Measurements from ENCODE around the gene MDFI. TPM values are rescaled to one million over a fixed set of nuclear protein-coding genes. Genes with fewer than 3 reads are reported as not detected.

The MDFI gene
- total RNA-seq, 1 donor from 2014 or later: 94.7 TPM

DNA sequence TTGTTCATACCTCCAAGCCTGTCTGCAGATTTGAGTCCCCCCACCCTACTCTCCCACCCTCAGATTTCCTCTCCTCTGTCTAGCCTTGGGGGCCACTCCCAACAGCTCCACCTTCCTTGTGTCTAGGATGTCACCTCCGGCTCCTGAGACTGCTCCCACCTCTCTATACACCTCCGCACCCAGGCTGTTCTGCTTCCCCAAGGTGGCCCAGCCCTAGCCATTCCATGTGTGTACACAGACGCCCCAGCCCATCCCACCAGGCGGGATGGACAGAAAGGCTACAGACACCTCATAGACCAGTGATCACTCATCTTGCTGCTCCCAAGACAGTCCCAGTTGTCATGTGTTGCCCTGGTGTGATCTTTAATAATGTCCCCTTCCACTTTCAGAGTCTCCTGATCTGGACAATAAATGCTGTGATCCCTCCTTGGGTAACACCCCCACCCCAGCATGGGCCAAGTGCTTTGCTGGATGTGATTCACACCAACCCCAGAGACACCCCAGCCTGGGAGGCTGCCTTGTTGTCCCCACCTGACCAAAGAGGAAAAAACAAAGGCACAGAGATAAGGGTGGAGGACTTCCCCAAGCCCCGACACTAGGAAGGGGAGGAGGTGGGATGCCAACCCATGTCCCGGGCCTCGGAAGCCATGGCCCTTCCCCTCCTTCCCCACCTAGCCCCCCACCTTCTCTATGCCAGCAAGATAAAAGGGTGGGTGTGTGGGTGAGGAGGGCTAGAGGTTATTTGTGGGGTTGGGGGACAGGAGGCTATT, 36.1 kb downstream of the MDFI start:
- intact Hi-C loops (cut with DNase I): no loop called here
- H3K4me1 ChIP-seq: no peaks in the 10 kb centered on the region
- no peak overlapping the region for H3K4me3 ChIP-seq
- DNase-seq (ENCODE audit: low spot score in 2 of 2): no peak
- TF ChIP-seq CTCF (IDR thresholded peaks at IDR 0.05): no peak
- no peaks in the 10 kb centered on the region for H3K36me3 ChIP-seq
- H3K9me3 ChIP-seq: no peaks in the 10 kb centered on the region
- no peak overlapping the region for H3K27ac ChIP-seq
- no peaks in the 10 kb centered on the region for H3K27me3 ChIP-seq

GRCh38 chr6:41675176-41675775, 37.0 kb downstream of the MDFI start:
- H3K9me3 ChIP-seq: no peaks in the 10 kb centered on the region
- H3K27me3 ChIP-seq: no peaks in the 10 kb centered on the region
- H3K36me3 ChIP-seq: no peaks in the 10 kb centered on the region
- no peaks in the 10 kb centered on the region for H3K4me1 ChIP-seq
- no peak overlapping the region for H3K4me3 ChIP-seq
- H3K27ac ChIP-seq: no peak overlapping the region
- intact Hi-C loops (cut with DNase I): no loop called here
- DNase-seq (ENCODE audit: low spot score in 2 of 2): no peak
- TF ChIP-seq CTCF (IDR thresholded peaks at IDR 0.05): no peak

DNA sequence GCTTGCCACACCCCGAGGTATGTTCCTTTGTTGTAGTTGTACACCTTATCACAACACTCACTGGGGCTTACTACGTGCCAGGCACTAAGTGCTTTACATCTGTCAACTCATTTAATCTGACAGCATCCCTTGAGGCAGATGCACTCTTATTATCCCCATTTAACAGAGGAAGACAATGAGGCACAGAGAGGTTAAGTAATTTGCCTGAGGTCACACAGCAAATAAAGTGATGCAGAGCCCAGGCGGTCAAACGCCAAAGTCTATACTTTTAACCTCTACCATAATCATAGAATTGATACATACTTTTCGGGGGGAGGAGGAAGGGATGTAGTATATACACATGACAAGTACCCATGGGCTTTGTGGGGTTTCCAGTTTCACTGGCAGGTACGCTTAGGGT, 37.7 kb downstream of the MDFI start:
- Histone ChIP-seq H3K9me3 (no peaks in the 10 kb centered on the region), H3K36me3 (no peaks in the 10 kb centered on the region), H3K27me3 (no peaks in the 10 kb centered on the region), H3K4me1 (no peaks in the 10 kb centered on the region), H3K27ac (no peak overlapping the region), H3K4me3 (no peak overlapping the region)
- no peak for TF ChIP-seq CTCF (IDR thresholded peaks at IDR 0.05)
- intact Hi-C loops (cut with DNase I): no loop called here
- no peak for DNase-seq (ENCODE audit: low spot score in 2 of 2)

GRCh38 chr6:41676431-41676830, 38.2 kb downstream of the MDFI start:
- DNase-seq (ENCODE audit: low spot score in 2 of 2): no peak
- intact Hi-C loops (cut with DNase I): no loop called here
- Histone ChIP-seq H3K27ac (no peak overlapping the region), H3K36me3 (no peaks in the 10 kb centered on the region), H3K9me3 (no peaks in the 10 kb centered on the region), H3K4me1 (no peaks in the 10 kb centered on the region), H3K4me3 (no peak overlapping the region), H3K27me3 (no peaks in the 10 kb centered on the region)
- no peak for TF ChIP-seq CTCF (IDR thresholded peaks at IDR 0.05)

- no peak for TF ChIP-seq CTCF (IDR thresholded peaks at IDR 0.05)
Measured at GRCh38 chr6:41677124-41677921, 39.1 kb downstream of the MDFI start.

More at GRCh38 chr6:41677124-41677921, 39.1 kb downstream of the MDFI start:
- intact Hi-C loops (cut with DNase I): no loop called here
- no peak for DNase-seq (ENCODE audit: low spot score in 2 of 2)
- Histone ChIP-seq H3K4me3 (no peak overlapping the region), H3K27me3 (no peaks in the 10 kb centered on the region), H3K9me3 (no peaks in the 10 kb centered on the region), H3K36me3 (no peaks in the 10 kb centered on the region), H3K4me1 (peaks cover 0 to 3% of the 10 kb centered on the region in 2 donors), H3K27ac (no peak overlapping the region)

Measured in ascending aorta (tissue), 2 donors.